OCI-LY1 (cell line): Measurements from ENCODE around the gene NFIB.

Source experiments
- H2AFZ ChIP-seq: fragments of 200-600 bp; sonication (generic), shearing (Covaris generic); 2 replicates; pipeline ENCODE4 v1.6.0; 2014; ENCODE audit warnings: antibody characterized with exemption, mild to moderate bottlenecking, low read length
- H3F3A ChIP-seq: fragments of 200-600 bp; sonication (generic), shearing (Covaris generic); 2 replicates; pipeline ENCODE4 v1.6.0; 2014; ENCODE audit warnings: mild to moderate bottlenecking, antibody characterized with exemption, low read length, moderate library complexity; ENCODE audit not compliant: insufficient read depth
- H3K27ac ChIP-seq: fragments of 200-600 bp; sonication (generic); 2 replicates; pipeline ENCODE4 v1.5.1; 2014; ENCODE audit warnings: low read length, mixed run types, mild to moderate bottlenecking, low read depth; ENCODE audit not compliant: poor library complexity, severe bottlenecking
- H3K27me3 ChIP-seq: fragments of 200-600 bp; sonication (generic); 2 replicates; pipeline ENCODE4 v1.6.0; 2014; ENCODE audit warnings: antibody characterized with exemption, mild to moderate bottlenecking, low read length, moderate library complexity; ENCODE audit not compliant: insufficient read depth
- H3K36me3 ChIP-seq: fragments of 200-600 bp; sonication (generic); 2 replicates; pipeline ENCODE4 v1.6.1; 2014; ENCODE audit warnings: mild to moderate bottlenecking, antibody characterized with exemption, low read length, moderate library complexity, mixed read lengths; ENCODE audit not compliant: insufficient read depth
- H3K4me1 ChIP-seq: fragments of 200-600 bp; sonication (generic); 2 replicates; pipeline ENCODE4 v1.5.1; 2014; ENCODE audit warnings: mild to moderate bottlenecking, low read length, moderate library complexity; ENCODE audit not compliant: insufficient read depth, severe bottlenecking
- H3K4me2 ChIP-seq: fragments of 200-600 bp; sonication (generic), shearing (Covaris generic); 2 replicates; pipeline ENCODE4 v1.6.1; 2014; ENCODE audit warnings: low read length
- H3K4me3 ChIP-seq: fragments of 200-600 bp; sonication (generic); 2 replicates; pipeline ENCODE4 v1.5.1; 2014; ENCODE audit warnings: low read length, low read depth, mild to moderate bottlenecking, mixed read lengths; ENCODE audit not compliant: poor library complexity, severe bottlenecking
- H3K79me2 ChIP-seq: fragments of 200-600 bp; shearing (Covaris generic); 2 replicates; pipeline ENCODE4 v1.6.1; 2016; ENCODE audit warnings: mixed run types, low read length, mixed read lengths; ENCODE audit not compliant: insufficient read depth
- H3K9ac ChIP-seq: fragments of 200-600 bp; sonication (generic), shearing (Covaris generic); 2 replicates; pipeline ENCODE4 v1.6.1; 2014; ENCODE audit warnings: mild to moderate bottlenecking, low read length, mixed read lengths
- H3K9me2 ChIP-seq: fragments of 200-600 bp; sonication (generic), shearing (Covaris generic); 2 replicates; pipeline ENCODE4 v1.6.1; 2014; ENCODE audit warnings: low read depth, mild to moderate bottlenecking, low read length, mixed read lengths
- H3K9me3 ChIP-seq: fragments of 200-600 bp; shearing (Covaris generic); 2 replicates; pipeline ENCODE4 v1.6.1; 2014; ENCODE audit warnings: low read length, mixed read lengths
- H4K20me1 ChIP-seq: fragments of 200-600 bp; sonication (generic), shearing (Covaris generic); 2 replicates; pipeline ENCODE4 v1.6.0; 2016; ENCODE audit warnings: mild to moderate bottlenecking, low read length; ENCODE audit not compliant: insufficient read depth
- CTCF ChIP-seq: fragments of 200-600 bp; sonication (generic), shearing (Covaris generic); IDR thresholded peaks from 2 replicates; pipeline ENCODE4 v1.5.1; 2017; ENCODE audit warnings: mild to moderate bottlenecking, antibody characterized with exemption, low read length, moderate library complexity, mixed read lengths
- EZH2 ChIP-seq: fragments of 200-600 bp; sonication (generic), shearing (Covaris generic); IDR thresholded peaks from 2 replicates; pipeline ENCODE4 v1.8.0; 2017; ENCODE audit warnings: borderline replicate concordance, mixed run types, mild to moderate bottlenecking, antibody characterized with exemption, low read length, moderate library complexity, mixed read lengths

NFIB gene

GRCh38 chr9:14301006-14301405 lies 12.9 kb downstream of the NFIB start:
- TF ChIP-seq CTCF = no peak
- no peak for TF ChIP-seq EZH2
- no peaks in the 10 kb centered on the region for H3K9me3 ChIP-seq
- H4K20me1 ChIP-seq = no peaks in the 10 kb centered on the region
- H3K9ac ChIP-seq = no peak overlapping the region
- H3K4me3 ChIP-seq = no peak overlapping the region
- H3K27me3 ChIP-seq = no peaks in the 10 kb centered on the region
- H3K9me2 ChIP-seq = no peaks in the 10 kb centered on the region
- H3K27ac ChIP-seq = no peak overlapping the region
- H3K79me2 ChIP-seq = no peaks in the 10 kb centered on the region
- no peak overlapping the region for H2AFZ ChIP-seq
- H3K36me3 ChIP-seq = no peaks in the 10 kb centered on the region; the same call in 1 of the 2 replicates
- H3F3A ChIP-seq = no peaks in the 10 kb centered on the region
- no peak overlapping the region for H3K4me2 ChIP-seq
- H3K4me1 ChIP-seq = no peaks in the 10 kb centered on the region

- no peak for TF ChIP-seq EZH2
- TF ChIP-seq CTCF = no peak
- no peaks in the 10 kb centered on the region for H3K27me3 ChIP-seq
- no peak overlapping the region for H3K9ac ChIP-seq
- no peak overlapping the region for H3K4me3 ChIP-seq
- no peaks in the 10 kb centered on the region for H4K20me1 ChIP-seq
- H3K4me1 ChIP-seq = no peaks in the 10 kb centered on the region
- H3K36me3 ChIP-seq = no peaks in the 10 kb centered on the region; the same call in 1 of the 2 replicates
- H3F3A ChIP-seq = no peaks in the 10 kb centered on the region
- H3K79me2 ChIP-seq = no peaks in the 10 kb centered on the region
- H2AFZ ChIP-seq = no peak overlapping the region
- H3K4me2 ChIP-seq = no peak overlapping the region
- H3K9me2 ChIP-seq = no peaks in the 10 kb centered on the region
- no peaks in the 10 kb centered on the region for H3K9me3 ChIP-seq
- H3K27ac ChIP-seq = no peak overlapping the region
These were observed 13.4 kb downstream of the NFIB start for GRCh38 chr9:14300588-14300987.

- Histone ChIP-seq H3K79me2 (no peaks in the 10 kb centered on the region), H3K27me3 (no peaks in the 10 kb centered on the region), H3K9me2 (no peaks in the 10 kb centered on the region), H3K4me2 (no peak overlapping the region), H3K36me3 (no peaks in the 10 kb centered on the region; the same call in 1 of the 2 replicates), H2AFZ (no peak overlapping the region), H3K4me1 (no peaks in the 10 kb centered on the region), H3K27ac (no peak overlapping the region), H3K4me3 (no peak overlapping the region), H4K20me1 (no peaks in the 10 kb centered on the region), H3F3A (no peaks in the 10 kb centered on the region), H3K9ac (no peak overlapping the region), H3K9me3 (no peaks in the 10 kb centered on the region)
- no peak for TF ChIP-seq CTCF
- TF ChIP-seq EZH2 = no peak
These were observed 13.9 kb downstream of the NFIB start for GRCh38 chr9:14300040-14300439.
